GM21381 (cell line): ENCODE data around the gene ARHGAP15.

Experiments used
- ATAC-seq: cut with Tn5 transposase; IDR thresholded peaks from one replicate; pipeline ENCODE4 v1.9.1; 2021; ENCODE audit warnings: mild to moderate bottlenecking, moderate library complexity; ENCODE audit not compliant: unreplicated experiment

Gene ARHGAP15

DNA sequence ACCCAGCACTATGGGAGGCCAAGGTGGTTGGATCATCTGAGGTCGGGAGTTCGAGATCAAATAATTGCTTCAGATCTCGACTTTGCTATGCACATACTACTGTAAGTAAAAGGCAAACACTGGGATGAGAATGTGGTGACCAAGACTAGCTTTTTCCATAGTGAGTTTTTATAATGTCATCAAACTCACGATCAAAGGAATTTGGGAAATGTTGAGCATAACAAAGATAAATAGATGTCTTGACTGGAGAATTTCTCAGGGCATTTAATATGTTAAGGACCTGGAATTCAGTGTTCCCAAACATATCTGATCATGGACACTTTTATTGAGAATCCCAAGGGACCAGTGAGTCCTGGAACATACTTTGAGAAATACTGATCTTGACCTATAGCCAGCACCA is 205.6 kb downstream of the ARHGAP15 start:
- ATAC-seq = no peak

- no peak for ATAC-seq
Measured at GRCh38 chr2:143336719-143337210, 207.5 kb downstream of the ARHGAP15 start.

- ATAC-seq = no peak
Measured at GRCh38 chr2:143341478-143341877, 212.3 kb downstream of the ARHGAP15 start.

- ATAC-seq = no peak
Measured at GRCh38 chr2:143344780-143345179, 215.6 kb downstream of the ARHGAP15 start.

DNA sequence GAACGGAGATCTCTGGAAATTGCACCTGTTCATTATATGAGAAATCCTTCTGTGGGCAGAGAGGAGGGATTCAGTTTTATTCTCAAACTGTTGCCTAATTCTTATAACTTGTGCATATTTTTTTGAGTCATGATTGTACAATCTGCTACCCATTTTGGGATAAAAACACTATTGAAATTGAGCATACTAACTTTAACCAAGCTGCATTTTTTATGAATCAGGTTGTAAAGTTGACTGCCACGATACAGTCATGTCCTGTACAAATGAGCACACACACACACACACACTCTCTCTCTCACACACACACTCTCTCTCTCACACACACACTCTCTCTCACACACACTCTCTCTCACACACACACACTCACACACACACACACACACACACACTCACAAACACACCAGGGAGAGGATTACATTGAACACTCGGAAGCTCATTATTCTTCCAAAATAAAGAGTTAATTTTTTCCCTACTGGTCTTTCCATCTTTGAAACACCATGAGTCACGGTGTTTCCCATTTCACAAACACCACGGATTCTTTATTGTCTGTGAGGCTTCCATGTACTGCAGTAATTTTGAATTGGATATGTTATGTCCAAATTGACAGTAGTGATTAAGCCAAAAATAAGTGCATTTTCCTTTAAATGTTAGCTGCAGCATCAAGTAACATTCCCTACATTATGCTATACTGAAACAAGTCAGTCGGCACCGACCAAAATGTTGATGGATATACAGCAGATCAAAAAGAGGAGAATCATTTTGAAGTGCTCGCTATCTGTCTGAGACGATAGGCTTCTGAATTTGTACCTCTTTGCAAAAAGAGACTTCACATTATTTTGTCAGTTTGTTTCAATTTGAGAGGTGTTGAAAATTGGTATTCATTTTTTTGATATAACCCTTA is 216.9 kb downstream of the ARHGAP15 start:
- ATAC-seq = no peak

DNA sequence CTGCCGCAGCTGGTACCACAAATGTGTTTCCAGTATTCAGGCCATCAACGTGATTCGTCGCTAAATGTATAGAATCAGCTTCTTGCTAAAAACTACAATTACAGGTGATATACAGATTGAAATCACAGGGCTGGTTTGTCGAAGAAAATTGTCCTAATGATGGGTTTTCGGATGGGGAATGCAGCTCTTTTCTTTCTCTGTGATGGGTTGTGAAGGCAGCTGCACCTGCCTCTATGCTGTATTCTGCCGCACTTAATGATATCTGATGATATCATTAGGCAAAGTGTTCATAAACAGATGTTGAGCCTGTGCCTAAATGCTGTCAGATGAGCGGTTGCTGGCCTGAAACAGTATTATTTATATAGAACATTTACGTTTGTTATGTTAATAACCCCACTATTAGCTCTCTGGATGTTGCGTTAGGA is 218.1 kb downstream of the ARHGAP15 start:
- ATAC-seq = no peak

DNA sequence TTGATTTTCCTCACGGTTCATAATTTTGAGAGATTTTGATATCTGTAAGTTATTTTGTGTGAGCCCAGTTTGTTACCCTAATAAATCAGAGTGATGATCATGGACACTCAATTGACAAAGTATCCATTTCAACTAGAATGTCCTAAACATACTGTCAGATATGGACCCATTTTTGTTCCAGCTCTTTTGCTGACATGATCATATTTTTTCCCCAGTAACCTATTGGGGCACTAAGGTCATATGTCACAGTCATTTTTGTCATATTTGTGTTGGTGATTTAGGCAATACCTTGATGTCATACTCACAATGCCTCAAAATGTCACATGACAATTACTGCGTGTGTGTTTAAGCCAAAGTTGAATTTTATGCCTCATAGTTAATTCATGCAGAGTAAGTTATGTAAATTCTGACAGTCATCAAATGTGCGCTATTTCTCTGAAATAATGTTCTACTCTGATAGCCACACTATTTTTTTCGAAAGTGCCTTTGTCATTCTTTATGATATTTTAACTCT is 218.7 kb downstream of the ARHGAP15 start:
- no peak for ATAC-seq

DNA sequence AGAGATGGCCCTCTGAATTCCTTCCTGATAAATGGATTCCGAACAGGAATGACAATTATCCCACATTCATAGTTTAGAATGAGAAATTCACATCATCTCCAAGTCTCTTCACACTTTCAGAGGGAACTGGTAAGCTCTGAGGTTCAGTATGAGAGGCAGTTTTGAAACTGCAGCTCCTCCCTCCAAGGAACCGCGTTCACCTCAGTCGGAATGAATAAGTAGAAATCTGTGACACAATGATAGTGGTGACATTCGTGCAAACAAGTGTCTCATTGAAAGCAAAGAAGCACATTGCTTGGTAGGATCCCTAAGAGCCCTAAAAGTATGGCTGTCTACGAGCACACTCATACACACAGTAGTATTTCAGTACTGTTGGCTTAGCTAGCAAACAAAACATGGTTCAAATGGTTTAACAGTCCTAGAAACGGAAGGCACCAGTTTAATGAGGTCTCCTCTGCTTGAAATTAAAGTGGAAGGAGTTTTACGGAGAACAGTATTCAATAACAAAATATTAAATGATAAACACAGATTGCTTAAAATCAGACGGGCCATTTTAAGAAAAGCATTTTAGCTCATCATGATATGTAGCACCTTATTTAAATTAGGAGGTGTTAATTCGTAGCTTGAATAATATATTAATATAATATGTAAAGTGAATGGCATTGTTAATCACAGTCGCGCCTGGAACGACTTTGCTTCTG is 225.0 kb downstream of the ARHGAP15 start:
- no peak for ATAC-seq

DNA sequence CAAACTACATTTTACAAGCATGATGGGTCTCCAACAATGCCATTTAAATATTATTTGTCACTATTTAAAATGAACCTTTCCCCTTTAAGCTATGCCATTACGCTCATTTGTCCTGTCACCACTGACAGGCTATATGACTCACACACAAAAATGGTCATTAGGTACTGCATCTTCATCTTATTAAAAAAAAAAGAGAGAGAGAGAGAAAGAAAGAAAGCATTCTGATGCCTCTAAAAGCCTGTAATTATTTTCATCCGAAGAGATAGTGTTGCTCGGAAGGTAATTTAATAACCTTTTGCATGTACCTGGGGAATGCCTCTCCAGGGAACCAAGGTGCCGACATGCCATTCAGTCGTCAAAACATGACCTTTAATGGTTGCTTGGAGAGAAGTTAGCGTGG is 226.7 kb downstream of the ARHGAP15 start:
- ATAC-seq = no peak

- no peak for ATAC-seq
Measured at GRCh38 chr2:143356336-143356735, 227.1 kb downstream of the ARHGAP15 start.

GRCh38 chr2:143356736-143357446 is 227.7 kb downstream of the ARHGAP15 start:
- ATAC-seq = no peak

DNA sequence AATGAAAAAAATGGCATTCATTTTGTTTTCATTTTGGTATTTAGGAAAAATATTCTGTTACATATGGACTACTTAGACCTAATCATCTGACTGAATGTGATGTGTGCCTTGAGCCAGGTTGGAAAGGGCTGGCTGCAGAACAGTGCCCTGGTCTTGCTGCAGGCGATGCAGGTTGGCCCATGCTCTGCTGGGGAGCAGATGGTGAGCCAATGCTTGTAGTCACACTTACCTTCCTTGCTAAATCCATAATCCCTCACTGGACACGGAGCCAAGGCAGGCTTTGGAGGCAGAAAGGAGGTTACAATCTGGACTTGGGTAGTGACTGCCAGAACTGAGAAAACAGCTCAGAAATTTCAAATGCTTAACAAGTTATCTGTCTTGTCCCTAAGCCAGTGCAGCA is 228.7 kb downstream of the ARHGAP15 start:
- ATAC-seq = no peak

DNA sequence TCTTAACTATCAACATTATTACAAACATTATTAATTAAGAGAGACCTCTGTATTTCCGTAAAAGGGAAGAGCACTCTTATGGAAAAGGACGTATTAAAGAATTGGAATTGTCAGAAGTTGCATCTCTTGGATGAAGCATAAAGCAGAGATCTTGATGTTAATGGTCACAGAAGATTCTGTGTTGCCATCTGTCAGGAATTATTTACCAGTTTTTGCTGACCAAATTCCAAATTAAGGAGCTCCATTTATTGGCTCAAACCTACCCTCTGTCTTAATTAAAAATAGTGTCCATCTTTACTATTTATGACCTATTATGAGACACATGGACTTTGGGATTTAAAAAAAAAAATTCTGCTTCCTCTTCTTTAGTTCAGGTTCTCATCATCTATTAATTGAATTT is 232.1 kb downstream of the ARHGAP15 start:
- ATAC-seq = no peak

DNA sequence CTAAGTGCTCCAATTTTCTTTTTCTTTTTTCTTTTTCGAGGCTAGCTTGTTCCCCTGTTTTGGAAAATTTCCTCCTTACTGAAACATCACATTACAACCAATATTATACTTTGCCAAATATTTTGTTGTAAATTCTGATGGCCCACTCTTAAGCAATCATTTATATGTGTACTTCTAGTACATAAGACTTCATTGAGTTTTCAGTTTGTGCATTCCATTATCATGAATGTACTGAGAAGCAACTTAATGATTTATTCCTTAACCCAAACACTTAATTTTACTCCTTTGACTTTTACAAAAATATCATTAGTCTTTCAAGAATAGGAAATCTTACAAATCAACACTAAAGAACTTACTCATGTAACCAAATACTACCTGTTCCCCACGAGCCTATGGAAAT is 242.4 kb downstream of the ARHGAP15 start:
- no peak for ATAC-seq

- ATAC-seq = no peak
Measured at GRCh38 chr2:143375384-143375880, 246.2 kb downstream of the ARHGAP15 start.

DNA sequence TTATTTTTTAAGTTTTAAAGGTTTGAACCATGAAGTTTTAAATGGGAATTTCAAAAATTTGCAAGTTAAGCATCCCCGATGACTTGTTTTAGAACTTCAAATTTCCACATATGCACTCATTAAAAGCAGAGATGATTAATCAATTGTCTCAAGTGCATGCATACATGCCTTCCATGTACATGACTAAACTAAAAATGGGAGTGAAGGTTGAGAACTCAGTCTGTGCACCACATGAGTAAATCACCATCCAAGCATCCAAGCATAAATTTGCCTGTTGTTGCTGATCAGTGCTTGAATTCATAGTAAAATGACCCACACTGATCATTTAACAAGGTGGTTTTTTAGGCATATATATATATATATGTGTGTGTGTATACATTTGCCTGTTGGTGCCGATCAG is 249.8 kb downstream of the ARHGAP15 start:
- no peak for ATAC-seq

- no peak for ATAC-seq
Measured at GRCh38 chr2:143379955-143380354, 250.7 kb downstream of the ARHGAP15 start.

DNA sequence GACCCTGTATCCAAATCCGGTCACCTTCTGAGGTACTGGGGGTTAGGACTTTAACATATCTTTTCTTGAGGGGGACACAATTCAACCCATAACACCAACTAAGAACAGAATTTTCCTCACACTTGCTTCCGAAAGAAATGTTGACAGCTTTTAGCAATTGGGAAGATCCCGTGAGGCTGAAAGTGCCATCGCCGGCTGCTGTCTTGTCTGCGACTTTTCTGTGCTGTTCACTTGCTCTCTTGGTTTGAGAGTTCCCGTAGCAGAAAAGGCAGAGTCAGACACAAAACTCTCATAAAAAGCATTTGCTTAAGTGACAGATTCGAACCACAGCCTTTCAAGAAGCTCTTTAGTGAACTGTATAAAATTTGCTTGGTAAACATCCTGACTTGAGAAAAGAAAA is 253.4 kb downstream of the ARHGAP15 start:
- ATAC-seq = no peak

DNA sequence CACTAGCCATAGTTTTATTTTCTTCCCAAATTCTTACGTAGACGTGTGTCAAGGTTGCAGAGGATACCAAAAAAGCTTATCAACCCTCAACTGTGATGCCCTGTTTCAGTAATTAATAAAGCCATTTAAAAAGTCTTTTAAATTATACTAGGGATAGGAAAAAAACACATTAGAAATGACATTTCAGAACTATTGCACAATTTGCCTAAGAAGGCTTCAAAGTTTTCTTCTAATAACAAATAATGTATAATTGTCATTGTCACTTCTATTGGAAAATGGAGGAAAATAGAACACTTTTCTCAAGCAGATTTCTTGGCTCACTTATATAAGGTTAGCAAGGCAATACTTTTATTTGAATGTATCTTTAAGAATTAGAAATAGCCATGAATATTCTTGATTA is 253.8 kb downstream of the ARHGAP15 start:
- ATAC-seq = no peak

DNA sequence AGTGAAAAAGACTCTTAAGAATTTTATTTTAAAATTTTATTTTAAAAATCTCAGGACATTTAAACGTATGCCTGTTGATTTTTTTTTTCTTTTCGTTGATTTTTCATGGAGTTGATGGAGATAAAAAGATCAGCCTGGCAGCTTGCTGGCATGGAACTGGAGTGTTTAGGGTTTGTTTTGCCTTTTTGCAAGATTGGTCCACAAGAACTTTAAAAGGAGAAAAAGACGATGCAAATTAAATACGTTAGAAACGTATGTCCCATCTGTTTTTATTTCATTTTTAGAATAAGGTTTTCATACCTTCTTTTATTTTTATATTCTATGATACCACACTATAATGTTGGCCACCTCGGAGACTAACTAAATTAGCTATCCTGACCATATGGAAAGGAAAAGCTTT is 254.9 kb downstream of the ARHGAP15 start:
- ATAC-seq = no peak

DNA sequence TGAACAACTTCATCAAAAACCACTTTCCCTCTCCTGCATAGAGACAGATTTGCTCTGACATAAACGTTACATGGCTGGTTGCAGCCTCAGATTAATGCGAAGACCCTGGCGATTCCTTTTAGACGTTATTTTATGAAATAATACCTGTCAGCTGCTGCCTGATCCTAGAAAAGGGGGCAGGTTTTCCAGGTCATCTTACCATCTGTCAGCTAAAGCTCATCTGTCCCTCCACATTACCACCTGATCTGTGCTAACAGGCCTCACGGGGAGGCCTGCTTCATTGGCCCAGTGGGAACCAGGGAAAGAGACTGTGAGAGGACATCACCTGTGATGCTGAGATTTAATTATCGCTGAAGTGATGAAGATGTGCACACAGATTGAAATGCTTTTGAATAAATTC is 261.0 kb downstream of the ARHGAP15 start:
- ATAC-seq = no peak
